Activated CD8-positive, alpha-beta memory T cell treated with anti-CD3 and anti-CD28 coated beads for 1 hour (primary cell): ENCODE results near the gene PRUNE1.
A peak's percentile ranks its signal among the peaks of the same experiment; 100 is the strongest.

Source experiments
- DNase-seq, 2 donors: peaks; one replicate each; pipeline ENCODE4 v3.0.0-alpha.2; 2020; ENCODE audit warnings: low read depth in 1 of 2; ENCODE audit errors: extremely low read depth in 1 of 2

PRUNE1 gene

DNA sequence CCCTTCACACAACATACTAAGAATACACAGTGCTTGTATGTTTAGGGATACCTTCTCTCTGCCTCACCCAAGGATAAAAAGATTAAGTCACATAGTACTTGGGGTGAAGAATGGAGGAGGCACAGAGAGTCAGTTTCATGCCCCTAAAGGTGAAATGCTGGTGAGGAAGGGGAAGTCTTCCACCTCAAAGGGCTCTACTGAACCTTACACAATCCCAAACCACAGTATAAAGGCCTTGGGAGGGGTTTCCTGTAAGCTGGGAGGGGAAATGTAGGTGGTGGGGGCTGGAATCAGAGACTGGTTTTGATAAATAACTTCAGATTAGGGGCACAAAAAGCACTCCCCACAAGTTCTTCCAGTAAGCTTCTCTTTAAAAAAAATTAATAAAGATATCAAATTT lies 5.1 kb upstream of the PRUNE1 start:
- DNase-seq: no peak

DNA sequence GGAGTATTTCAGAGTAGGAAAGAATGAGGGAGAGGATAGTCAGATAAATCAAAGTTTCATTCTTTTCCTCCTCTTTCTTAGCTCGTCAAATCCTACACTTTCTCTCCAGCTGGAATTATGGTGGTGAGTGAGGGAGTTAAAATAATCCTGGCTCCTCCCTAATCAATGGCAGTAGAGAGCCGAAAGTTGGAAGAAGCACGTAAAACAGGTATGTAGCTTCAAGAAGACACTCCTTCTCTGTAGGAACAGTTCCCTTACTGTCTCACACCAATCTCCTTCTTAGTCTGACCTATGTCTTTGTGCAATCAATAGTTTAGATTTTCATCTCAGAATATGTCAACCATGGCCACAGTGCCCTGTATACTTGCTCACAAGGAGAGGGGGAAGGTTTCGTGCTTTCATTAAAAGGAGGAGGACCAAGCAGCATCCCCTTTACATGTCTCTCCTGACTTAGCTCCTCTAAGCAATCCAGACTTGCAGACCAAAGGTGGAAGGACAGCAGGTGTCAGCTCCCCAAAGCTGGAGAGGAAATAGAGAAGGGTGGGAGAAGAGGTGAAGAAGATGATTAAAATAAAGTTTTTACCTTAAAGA lies 2.4 kb upstream of the PRUNE1 start:
- no peak for DNase-seq

DNA sequence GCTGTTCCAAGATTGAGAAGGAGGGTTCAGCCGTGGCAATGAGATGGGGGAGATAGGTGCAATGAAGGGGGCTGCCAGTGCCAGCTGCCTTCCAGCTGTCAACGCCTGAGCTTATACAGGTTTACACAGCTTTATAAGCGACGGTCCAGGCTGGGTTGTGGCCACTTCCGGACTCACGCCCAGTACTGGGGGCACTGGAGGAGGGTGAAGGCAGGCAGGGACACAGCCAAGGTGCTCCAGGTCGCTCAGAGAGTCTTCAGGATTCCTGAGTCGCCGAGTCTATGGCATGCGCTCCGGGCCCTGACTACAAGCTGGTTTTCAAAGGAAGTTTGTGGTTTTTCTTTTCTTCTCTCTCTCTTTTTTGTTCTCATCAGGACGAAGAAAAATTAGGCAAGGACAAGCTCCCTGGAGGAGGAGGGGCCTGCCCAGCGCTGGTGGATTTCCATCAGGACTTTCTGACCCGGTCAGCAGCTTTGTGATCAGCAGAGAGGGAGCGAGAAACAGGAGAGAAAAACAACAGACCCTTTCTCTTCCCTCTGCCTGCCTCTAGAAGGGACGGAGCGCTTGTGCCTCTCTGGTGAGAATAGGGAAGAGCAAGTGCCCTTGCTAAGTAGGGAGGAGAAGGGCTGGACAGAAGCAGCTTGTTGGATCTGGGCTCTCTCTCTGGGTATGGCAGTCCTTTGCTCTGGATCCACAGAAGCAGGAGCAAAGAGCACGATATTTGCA lies 1.8 kb upstream of the PRUNE1 start, which contains the start of gene MINDY1:
Gene MINDY1 (minus strand): TSS at position 576 of the 726 bp plus-strand sequence. CDS start 4,285 bp downstream, outside the sequence.
- no peak for DNase-seq

DNA sequence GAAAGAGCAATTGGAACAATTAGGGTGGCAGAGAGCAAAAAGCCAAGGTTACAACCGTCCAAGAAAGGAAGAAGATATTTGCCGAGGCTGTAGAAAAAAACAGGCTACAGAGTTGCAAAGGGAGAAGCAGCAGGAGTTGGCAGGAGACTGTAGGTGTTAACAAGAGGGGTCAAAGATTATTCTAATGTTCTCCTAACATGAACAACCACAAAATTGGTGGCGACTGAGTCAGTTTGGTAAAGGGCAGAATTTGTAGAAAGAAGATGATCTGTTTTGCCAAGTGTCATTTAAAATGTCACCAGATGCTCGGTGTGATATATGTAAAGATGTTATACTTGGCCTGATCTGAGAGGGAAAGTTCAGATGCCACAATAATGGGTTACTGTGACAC lies 401 bp upstream of the PRUNE1 start:
- DNase-seq: no peak

DNA sequence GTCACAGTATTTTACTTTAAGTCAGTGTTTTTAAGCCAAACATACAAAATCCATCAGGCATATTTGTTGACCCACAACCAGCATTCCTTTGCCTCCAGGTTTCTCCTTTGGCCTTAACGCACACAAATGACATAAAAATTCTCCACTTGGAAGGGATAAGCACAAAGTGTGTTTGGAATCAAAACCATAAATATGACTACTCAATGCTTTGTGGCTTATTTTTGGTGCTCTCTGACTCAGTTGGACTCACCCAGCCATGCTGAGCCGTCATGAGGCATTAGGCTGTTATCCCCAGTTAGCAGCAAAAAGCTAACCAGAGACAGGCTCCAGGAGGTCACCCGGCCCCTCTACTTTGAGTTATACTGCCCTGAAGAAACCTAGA lies 948 bp downstream of the PRUNE1 start:
- DNase-seq: no peak

DNA sequence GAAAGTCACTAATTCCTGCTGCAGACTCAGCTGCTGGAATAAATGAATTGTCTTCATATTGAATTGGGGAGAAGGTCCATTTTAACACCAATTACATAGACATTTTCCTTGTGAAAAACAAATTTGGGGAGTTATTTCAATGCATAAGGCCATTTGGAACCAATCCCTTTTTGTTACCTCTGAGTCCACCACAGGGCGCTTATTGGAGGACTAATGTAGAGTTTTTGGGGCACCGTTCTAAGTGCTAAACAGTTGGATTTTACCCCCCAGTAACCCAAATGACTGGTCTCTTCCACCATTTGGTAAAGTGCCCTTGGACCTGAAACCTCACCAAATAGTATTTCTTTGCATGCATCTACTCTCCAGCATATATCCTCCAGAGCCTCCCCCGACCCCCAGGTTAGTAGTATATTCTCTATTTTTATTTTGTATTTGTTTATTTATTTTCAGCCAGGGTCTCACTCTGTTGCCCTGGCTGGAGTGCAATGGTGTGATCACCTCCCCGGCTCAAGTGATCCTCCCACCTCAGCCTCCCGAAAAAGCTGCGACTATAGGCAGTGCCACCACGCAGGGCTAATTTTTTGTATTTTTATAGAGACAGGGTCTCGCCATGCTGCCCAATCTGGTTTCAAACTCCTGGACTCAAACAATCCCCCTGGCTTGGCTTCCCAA lies 1.6 kb downstream of the PRUNE1 start:
- no peak for DNase-seq

DNA sequence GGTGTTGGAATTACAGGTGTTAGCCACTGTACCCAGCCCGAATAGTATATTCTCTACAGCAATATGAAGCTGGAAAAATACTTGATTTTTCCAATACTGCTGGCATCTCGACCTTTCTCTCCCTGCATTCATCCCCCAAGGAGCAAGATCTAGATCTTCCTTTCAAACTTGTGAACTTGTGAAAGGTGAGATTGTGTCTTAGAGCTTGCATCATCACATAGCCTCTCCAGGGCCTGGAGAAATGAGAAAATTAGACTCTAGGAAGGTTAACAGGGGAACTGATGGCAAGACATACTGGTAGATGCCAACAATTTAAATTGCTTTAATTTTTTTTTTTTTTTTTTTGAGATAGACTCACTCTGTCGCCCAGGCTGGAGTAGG lies 2.1 kb downstream of the PRUNE1 start:
- DNase-seq: no peak

DNA sequence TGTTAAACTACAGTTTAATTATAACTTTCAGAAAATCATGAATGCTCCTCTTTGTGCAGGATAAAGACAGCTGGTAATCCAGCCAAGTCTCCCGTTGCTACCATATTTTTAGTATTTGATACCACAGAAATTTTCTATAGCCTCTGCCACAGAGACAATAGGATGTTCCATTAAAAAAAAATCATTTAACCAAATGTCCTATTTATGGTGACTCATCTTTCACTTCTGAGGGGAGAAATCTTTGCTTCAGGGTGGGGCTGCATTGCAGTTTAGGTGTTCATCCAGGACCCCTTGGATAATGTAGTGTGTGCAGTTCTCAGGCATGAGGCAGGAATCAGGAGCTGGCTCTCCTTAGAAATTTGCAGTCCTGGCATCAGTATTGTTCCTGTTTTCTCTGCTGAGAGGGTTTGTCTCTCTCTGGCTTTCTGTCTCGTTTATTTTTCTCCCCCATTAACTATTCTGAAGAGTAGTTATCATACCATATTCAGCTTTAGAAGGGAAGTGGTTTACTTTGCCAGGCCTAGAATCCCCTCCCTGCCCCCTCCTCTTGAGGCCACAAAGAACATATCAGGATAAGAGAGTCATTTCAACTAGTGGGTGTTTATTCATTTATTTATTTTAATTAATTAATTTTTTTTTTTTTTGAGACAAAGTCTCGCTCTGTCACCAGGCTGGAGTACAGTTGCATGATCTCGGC lies 3.1 kb downstream of the PRUNE1 start:
- DNase-seq: no peak

DNA sequence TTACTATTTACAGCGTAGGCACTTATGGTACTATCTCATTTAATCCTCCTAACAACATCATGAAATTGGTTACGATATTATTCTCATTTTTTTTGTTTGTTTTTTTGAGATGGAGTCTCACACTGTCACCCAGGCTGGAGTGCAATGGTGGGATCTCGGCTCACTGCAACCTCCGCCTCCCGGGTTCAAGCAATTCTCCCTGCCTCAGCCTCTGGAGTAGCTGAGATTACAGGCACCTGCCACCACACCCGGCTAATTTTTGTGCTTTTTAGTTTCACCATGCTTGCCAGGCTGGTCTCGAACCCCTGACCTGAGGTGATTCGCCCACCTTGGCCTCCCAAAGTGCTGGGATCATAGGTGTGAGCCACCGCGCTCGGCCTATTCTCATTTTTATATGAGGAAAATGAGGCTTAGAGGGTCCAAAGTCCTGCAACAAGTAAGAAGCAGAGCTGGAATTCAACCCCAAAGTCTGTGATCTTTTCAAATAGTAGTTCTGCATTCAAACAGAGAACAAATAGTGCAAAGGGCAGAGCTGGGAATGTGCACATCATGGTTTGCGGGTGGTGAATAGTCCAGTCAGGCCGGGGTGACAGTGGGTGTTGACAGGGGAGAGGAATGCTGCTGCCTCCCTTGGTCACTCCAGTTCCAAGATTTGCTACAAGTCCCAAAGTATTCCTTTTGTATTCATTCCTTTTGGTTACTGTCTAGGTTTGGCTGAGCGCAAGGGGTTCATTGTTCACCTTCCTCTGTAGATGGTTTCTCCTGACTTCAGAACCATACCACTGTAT lies 4.6 kb downstream of the PRUNE1 start:
- no peak for DNase-seq

DNA sequence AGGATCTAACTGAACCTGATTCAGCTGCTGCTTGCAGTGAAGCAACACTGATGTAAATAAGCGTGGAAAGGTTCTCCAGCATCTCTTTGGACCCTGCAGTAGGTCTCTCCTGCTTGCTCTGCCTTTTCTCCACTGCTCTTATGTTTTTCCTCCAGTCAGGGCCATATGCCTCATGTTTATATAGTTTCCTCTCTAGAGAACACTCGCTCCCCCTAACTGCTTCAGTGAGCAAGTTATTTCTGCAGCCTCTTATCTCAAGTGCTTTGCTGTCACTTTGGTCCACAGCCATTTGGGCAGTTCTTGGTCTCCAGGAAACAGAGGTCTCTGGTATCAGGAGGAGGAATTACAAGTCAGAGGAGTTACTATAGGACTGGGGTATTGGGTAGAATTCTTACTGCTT lies 5.3 kb downstream of the PRUNE1 start:
- no peak for DNase-seq

DNA sequence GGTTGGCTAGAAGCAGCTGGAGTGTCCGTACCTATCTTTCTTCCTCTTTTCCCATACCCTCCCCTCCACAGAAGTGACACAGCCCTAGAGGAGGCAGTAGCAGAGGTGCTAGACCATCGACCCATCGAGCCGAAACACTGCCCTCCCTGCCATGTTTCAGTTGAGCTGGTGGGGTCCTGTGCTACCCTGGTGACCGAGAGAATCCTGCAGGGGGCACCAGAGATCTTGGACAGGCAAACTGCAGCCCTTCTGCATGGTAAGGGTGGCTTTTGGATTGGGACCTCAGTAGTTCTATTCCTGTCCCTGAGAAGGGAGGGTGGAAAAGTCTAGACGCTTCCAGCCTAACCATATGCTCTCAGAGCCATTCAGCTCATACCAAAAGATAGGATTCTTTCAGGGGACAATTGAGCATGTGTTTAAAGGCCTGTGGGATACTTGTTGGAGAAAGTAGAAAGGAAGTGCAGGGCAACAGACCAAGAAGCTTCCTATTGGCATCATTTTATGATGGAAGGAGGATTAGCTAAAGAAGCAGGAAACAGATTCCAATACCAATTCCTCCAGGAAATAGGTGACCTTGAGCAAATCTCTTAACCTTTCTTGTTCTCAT lies 16.4 kb downstream of the PRUNE1 start:
- DNase-seq: peak; percentile 80

DNA sequence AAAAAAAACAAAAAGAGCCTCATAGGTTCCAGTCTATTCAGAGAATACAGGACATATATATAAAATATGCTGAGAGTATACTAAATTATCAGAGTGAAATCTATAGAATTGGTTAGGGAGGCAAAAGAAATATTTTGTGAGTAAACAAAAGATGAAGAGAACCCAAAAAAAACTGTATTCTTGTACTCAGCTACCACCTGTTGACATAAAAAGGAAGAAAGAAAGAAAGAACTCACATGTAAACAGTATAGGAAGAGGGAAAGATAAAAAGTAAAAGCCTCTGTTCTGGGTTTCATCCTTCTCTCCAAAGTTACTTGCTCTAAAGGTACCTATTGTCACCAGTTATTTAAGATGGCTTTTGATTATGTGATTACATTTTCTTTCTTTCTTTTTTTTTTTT lies 18.2 kb downstream of the PRUNE1 start:
- no peak for DNase-seq

DNA sequence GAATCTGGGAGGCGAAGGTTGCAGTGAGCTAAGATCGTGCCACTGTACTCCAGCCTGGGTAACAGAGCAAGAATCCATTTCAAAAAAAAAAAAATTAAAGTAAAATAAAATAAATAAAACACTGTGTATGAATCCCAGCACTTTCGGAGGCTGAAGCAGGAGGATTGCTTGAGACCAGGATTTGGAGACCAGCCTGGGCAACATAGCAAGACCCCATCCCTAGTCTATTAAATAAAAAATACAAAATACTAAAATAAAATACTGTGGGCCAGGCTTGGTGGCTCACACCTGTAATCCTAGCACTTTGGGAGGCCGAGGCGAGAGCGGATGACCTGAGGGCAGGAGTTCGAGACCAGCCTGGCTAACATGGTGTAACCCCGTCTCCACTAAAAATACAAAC lies 23.9 kb downstream of the PRUNE1 start:
- DNase-seq: no peak

DNA sequence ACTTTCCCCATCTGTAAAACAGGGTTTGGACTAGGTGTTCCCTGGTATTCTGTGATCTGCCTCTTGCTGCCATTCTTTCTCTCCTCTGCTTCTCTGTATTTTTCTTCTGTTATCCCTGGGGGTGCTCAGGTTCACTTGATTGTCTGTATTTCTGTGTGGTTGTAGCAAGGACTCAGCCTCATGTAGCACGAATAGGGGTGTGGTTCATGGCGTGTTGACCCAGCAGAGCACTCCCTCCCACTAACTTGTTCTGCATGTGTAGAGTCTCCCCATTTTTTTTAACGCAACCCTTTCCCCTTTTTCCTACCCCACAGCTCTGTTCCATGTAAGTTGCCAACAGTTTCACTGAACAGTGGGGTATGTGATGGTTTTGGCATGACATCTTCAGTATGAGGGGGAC lies 26.9 kb downstream of the PRUNE1 start:
- no peak for DNase-seq

DNA sequence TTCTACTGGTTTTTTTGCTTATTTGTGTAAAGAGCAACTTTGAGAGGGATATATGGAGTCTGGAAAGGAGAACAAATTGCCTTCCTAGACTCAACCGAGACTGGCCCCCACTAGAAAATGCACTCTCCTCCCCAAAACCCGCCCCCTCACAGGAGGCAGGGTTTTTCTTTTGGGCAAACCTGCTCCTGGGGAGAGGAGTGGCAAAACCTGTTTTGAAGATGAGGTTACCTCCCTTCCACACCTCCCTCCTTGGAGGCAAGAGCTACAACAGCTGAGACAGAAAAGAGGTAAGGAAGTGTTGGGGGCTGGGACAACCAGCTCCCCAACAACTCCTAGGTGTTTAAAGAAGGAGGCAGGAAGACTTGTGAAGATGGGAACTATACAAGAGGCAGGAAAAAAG lies 28.1 kb downstream of the PRUNE1 start, which contains the start of gene BNIPL:
Gene BNIPL (plus strand): TSS at position 231 of the 400 bp plus-strand sequence. CDS start 140 bp downstream, at position 371.
- DNase-seq: no peak

DNA sequence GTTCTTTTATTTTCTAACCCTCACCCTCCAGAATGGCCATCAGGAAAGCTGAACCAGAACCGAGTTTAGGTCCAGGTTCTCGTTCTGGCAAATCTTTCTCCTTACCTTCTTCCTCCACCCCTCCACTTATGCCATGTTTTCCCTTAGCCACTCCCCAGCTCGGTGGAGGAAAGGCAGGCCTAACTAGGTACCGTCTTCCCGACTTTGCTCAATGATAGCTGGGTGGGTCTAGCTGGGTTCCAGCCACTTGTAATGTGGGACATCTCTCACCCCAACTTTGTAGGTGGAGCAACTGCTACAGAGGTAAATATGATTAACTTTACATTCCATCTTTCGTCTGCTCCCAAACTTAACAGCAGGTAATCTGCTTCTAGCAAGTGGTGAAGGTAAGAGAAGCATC lies 28.8 kb downstream of the PRUNE1 start:
- DNase-seq: no peak

DNA sequence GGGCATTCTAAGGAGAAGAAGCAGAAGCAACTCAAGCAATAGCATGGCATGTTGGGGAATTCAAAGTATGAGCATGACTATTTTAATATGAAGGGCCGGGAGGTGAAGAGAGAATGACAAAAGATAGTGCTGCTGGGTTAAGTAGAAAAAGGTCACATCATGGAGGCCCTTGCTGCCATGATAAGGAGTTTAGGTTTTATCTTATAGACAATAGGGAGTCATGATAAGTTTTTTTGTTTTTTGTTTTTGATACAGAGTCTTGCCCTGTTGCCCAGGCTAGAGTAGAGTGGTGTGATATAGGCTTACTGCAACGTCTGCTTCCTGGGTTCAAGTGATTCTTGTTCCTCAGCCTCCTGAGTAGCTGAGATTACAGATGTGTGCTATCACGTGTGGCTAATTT lies 31.3 kb downstream of the PRUNE1 start:
- no peak for DNase-seq

DNA sequence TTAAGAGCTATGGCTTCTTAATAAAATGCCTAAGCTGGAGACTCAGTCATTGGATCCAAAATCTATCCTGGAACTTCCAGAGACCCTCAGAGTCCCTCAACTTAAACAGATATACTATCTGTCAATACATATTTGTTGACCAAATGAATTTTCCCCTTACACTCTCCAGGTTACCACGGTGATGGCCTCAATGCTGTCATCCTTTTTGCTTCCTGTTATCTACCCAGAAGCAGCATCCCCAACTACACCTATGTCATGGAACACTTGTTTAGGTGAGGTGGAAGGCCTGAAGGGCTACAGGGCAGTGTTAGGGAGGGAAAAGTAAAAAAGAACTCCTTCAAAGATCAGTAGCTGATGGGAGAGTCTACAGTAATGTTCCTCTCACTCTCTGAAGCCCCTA lies 34.9 kb downstream of the PRUNE1 start:
- DNase-seq: no peak

DNA sequence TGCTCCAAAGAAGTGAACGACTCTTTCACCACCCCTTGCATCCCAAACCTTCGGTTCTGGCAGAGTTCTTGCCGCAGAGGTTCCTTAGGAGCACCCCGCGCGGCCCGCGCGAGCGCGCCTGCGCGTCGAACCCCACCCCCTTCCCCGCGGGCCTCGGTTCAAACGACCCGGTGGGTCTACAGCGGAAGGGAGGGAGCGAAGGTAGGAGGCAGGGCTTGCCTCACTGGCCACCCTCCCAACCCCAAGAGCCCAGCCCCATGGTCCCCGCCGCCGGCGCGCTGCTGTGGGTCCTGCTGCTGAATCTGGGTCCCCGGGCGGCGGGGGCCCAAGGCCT lies 39.3 kb downstream of the PRUNE1 start, which contains the start of gene C1orf56:
Gene C1orf56 (plus strand): TSS at position 161 of the 334 bp plus-strand sequence. CDS start 97 bp downstream, at position 258.
- DNase-seq: no peak

DNA sequence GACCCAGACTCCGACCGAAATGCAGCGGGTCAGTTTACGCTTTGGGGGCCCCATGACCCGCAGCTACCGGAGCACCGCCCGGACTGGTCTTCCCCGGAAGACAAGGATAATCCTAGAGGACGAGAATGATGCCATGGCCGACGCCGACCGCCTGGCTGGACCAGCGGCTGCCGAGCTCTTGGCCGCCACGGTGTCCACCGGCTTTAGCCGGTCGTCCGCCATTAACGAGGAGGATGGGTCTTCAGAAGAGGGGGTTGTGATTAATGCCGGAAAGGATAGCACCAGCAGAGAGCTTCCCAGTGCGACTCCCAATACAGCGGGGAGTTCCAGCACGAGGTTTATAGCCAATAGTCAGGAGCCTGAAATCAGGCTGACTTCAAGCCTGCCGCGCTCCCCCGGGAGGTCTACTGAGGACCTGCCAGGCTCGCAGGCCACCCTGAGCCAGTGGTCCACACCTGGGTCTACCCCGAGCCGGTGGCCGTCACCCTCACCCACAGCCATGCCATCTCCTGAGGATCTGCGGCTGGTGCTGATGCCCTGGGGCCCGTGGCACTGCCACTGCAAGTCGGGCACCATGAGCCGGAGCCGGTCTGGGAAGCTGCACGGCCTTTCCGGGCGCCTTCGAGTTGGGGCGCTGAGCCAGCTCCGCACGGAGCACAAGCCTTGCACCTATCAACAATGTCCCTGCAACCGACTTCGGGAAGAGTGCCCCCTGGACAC lies 39.8 kb downstream of the PRUNE1 start:
- DNase-seq: peak in 1 of 2 donors; percentile 30
